Stimulated activated CD8-positive, alpha-beta memory T cell treated with anti-CD3 and anti-CD28 coated beads, Interleukin-4, amount 100 ng/mL, for 24 hours (primary cell): ENCODE measurements around the gene SLC66A3.

Experiments used
- DNase-seq: peaks from one replicate; pipeline ENCODE4 v3.0.0-alpha.2; 2020; ENCODE audit warnings: low read depth

Gene SLC66A3

DNA sequence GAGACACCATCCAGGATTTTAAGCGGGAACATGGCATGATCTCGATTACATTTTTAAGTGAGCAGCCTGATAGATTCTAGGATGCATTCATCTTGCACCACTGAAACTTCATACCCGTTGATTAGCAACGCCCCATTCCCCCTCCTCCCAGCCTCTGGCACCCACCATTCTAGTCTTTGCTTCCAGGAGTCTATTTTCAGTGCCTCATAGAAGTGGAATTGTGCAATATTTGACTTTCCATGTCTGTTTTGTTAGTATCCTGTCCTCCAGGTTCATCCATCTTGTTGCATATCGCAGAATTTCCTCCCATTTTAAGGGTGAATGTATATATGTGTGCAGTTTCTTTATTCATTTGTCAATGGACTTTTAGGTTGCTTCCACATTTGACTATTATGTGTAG lies 20.9 kb upstream of the SLC66A3 start:
- no peak for DNase-seq

DNA sequence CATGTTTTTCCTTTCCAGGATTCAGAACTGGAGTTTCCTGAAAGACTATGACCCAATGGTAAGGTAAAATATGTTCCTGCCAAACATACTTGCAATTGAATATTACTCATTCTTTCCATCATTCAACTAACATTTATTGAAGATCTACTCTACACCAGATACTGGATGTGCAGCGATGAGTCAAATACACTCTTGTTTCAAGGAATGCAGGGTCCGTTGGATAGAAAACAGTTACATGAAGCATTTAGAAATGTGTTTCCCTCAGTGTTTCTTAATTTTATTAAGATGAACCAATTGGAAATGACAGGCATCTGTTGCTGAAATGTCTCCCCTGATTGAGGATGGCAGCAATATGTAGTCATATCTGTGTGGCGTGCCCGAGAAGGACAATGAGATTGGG lies 14.8 kb upstream of the SLC66A3 start:
- DNase-seq, result no peak

DNA sequence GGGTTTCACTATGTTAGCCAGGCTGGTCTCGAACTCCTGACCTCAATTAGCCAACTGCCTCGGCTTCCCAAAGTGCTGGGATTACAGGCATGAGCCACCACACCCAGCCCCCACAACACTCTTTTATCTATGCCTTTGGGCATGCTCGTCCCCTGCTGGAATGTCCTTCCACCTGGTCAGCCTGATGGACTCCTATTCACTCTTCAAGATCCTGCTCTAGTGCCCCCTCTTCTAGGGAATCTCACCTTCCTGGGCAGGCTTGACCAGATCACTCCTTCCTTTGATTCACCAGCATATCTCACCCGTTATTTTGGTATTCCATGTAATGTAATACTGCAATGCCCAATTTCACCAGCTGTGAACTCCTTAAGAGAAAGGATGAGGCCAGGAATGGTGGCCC lies 13.9 kb upstream of the SLC66A3 start:
- no peak for DNase-seq

DNA sequence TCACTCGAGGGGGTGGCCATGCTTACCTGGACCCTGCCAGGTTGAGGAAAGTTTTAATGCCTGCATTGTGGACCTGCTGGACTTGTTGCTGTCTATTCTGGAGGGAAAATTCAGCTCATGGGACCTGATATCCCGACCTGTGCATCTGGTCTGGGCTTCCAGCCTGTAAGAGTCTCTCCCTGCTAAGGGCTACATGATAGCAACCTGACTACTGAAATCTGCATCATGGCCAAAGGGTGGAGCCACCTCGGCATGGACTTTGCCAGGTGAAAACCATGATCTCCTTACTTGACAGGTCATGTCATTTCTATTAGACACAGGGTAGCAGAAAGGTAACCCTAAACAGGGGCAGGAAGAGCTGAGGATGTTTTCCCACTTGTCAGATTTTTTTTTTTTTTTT lies 12.9 kb upstream of the SLC66A3 start:
- no peak for DNase-seq

DNA sequence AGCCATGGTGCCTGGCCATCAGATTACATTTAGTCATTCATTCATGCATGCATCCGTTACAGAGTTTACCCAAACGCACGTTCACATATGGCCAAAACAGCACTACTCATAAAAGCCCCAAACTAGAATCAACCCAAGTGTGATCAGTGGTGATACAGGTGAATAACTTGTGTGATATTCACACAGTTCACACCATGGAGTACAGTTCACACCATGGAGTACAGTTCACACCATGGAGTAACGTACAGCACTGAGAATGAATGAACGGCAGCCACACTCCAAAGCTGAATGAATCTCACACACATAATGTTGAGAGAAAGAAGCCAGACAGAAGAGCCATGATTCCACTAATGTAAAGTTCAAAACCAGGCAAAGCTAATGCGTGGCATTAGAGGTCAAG lies 12.3 kb upstream of the SLC66A3 start:
- DNase-seq, result no peak

DNA sequence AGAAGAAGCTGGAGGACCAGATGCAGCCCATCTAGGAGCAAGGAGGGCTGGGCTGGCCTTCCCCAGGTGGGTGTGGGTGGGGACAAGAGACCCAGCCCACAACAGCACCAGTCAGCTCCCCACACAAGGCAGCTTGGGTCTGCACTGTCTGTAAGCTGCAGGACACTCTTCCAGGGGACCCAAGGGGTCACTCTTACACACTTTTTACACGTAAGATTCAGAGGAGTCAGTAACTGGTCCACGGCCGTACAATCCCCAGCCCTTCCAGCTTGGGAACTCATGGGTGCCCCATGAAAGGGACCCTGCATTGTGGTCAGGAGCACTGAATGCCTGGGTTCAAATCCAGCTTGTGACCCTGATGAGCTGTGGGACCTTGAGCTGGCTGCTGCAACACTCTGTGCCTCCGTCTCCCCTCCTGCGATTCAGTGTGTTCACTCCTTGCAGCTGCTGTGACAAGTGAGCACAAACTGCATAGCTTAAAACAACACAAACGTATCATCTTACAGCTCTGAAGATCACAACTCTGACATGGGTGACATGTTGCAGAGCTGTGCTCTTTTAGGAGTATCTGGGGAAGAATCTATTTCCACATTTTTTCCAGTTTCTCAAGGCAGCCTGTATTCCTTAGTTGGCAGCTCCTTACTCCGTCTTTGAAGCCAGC lies 11.1 kb upstream of the SLC66A3 start:
- no peak for DNase-seq

DNA sequence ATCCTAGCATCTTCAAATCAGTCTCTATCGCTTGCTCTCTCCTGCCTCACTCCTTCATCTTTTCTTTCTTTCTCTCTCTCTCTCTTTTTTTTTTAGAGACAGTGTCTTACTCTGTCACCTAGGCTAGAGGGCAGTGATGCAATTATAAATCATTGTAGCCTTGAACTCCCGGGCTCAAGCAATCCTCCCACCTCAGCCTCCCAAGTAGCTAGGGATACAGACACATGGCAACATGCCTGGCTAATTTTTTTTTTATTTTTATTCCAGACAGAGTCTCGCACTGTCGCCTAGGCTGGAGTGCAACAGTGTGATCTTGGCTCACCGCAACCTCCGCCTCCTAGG lies 10.6 kb upstream of the SLC66A3 start:
- no peak for DNase-seq

DNA sequence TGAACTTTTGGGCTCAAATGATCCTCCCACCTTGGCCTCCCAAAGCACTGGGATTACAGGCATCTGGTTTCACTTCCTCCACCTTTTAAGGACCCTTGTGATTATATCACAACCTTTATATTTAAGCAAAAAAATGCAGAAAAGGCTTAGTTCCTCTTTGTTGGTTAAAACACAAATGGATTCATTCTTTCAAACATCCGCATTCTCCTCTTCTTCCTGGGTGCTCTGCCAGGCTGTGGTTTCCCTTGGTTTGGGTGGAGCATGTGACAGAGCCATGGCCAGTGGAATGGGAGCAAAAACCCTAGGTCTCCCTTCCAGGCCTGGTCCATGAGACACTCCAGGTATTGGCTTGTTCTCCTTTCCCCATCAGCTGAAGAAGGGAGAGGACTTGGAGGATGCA lies 9.9 kb upstream of the SLC66A3 start:
- no peak for DNase-seq

DNA sequence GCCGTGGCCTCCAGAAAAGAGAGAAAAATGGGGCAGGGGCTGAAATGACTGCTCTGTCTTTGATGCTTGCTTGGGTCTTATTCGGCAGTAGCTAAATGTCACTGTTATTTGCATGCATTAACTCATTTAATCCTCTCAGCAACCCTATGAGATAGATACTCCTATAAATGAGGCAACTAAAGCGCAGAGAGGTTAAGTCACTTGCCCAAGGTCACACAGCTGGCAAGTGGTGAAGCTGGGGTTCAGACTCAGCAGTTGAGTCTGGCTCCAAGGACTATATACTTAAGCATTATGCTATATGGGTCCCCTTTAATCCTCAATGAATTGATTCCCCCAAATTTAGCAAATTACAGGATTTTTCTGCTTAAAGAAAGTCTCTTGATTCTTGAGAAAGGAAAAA lies 9.2 kb upstream of the SLC66A3 start:
- no peak for DNase-seq

DNA sequence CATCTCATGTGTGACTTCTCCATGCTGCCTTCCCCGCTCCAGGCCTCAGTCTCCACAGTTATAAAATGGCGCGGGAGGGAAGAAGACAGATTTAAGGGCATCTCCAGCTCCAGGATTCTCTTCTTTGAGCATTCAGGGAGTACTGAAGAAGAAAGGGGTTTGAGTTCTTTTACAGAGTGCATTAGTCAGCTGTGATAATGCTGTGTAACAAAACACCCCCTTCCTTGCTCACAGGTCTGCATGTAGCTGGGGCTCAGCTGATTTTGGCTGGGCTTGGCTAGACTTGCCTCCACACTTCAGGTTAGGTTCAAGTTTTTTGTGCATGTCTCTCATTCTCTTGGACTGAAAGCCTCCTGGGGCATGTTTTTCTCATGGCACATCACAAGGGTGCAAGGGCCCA lies 8.0 kb upstream of the SLC66A3 start:
- DNase-seq, result no peak

DNA sequence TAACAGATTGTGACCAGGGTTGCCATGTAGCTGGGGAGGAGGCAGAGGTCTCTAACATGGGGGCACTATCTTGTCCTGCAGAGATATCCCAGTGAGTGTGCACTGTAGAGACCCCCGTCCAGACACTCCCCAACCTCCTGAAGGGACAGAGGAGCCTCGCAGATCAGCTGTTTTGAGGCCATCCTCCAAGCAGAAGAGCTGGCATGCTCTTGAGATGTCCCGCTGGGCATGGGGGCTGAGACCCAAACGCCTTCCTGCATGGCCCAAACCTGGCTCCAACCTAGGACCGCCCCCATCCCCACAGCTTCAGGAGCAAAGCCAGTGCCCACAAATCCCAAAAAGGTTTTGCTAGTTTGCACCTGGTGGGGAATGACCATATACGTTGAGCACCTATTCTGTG lies 2.7 kb upstream of the SLC66A3 start:
- DNase-seq, result no peak

DNA sequence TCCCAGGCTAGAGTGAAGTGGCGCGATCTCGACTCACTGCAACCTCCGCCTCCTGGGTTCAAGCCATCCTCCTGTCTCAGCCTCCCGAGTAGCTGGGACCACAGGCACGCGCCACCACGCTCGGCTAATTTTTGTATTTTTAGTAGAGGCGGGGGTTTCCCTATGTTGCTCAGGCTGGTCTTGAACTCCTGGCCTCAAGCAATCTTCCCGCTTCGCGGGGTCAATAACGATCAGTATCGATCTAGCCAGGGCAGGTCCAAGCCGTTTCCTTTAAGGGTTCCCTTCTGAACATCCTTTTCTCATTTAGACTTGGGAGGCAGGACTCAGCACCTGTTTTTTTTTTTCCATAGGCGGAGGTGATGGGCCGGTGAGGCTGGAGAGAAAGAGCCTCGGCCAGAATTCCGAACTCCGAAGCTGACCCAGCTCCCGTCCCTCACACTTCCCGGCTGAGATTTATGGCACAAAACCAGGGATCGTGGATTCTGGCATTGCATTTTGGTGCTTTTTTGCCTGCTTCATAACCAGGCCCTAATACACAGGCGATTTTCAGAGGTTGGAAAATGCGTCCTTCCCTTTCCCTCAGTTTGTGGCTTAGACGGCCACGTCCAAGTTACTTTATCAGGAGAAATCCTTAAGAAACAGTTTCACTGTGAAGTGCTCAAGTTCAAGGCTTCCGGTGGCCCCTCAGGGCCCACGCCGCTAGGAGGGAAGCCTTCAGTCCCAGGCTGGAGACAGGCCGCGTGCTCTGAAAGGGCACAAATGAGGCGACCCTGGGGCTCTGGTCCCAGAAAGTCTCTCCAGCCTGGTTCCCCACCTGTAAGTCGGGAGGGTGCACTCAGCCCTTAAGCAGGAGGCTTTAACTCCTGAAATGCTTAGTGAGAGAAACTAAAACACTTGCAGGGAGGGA lies 998 bp upstream of the SLC66A3 start:
- DNase-seq, result no peak

DNA sequence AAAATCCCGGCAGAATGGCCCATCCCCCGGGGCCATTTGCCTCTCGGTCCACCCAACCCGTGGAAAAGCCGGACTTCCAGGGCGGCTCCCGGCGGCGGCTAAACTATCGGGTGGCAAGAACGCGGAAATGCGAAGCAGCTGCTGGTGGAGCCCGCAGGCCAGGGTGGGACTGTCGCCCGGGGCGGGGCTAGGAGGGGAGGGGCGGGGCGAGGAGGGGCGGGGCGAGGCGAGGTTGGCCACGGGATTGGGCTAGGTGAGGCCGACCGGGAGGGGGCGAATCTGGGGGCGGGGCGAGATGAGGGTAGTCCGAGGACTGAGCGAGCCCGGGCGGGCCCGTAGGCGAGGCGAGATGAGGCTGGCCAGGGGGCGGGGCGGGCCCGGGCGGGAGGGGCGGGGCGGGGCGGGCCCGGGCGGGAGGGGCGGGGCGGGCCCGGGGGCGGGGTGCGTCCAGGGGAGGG lies 315 bp upstream of the SLC66A3 start:
- peak; percentile 98 for DNase-seq

DNA sequence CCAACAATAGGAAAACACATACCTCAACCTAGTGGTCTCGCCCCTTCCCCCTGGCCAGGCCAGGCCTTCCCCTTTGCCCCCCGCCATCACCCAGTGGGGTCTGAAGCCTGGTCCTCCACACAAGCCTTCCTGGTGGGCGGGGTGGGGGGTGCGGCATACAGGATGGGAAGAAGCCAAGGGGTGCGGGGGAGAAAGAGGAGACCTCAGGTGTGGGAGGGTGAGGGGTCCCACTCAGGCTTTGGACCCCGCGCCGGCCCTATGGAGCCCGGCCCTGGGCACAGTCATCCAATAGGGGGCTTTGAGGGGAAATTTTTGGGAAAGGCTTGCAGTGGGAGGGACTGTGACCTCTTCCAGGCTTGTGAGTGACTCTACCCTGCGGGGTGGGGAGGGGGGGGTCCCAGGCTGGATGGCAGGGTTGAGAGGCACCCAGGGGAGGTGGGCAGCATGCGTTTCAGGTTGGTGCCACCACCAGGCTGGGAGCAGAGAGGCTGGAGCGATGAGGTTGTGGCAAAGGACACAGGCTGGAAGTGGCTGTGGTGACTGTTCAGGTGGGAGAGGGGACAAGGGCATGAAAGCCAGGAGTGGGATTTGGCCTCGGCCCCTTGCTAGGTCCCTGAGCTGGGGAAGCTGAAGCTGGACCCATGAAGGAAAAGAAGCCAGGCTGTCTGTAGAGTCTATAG lies 1.3 kb downstream of the SLC66A3 start:
- no peak for DNase-seq

DNA sequence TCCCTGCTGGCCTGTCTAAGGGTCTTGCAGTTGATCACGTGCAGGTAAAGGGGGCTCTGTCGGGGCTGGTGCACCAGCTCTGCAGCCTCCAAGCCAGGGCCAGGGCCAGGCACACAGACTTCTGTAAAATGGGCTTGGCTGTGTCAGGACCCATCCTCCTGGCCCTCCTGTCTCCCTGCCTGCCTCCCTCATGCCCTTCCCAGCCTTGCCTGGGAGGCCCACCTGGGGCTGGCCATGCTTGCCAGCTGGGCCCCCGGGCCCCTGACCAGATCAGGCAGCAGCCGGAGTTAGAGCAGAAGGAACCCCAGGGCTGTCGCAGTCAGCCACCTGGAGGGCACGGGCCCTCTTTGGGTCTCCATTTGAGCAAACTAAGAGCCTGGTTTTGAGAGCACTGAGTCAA lies 2.0 kb downstream of the SLC66A3 start:
- no peak for DNase-seq

DNA sequence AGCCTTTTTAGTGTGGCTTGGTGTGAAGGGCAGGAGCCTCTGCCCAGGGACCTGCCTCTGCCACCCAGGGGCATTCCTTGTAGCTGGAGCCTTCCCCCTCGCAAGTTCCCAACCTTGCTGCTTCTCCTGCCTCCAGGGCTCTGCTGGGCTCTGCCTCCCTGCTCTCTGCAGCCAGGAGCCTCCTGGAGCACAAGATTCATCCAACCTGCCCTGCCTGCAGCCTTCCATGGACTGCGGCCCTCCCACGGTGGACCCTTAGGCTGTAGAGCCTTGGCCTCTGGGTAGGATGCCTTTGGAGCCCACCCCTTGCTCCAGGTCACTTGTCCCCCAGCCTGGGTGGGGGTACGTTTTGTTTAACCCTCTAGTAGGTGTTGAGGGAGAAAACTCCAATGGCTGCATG lies 2.5 kb downstream of the SLC66A3 start:
- no peak for DNase-seq

DNA sequence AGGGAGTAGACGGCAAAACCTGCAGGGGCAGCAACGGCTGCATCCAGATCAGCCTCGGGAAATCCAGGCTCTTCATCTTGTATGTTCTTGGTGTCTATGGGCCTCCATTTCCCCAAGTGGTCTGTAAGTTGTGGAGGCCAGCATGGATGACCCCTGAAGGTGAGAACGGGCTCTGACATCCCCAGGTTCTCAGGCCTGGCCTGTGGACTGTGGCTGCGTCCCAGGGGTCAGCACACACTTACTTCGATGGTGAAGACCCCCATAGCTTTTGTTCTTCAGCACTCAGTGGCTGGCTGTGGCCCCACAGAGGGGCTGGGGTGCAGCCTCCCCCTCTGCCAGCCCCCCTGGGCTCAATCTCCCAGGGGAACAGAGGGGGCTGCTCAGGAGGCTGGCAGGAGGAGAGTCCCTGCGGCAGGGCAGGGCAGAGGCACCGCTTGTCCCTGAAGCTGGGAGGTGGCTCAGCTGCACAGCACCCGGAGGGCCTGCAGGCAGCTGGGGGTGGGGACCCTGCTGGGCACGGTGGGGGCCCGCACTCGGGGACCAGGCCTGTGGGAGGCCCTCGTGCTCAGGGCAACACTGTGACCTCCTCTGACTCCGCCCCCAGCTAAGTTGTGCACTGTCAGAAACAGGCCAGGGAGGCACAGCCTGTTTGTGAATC lies 3.8 kb downstream of the SLC66A3 start:
- DNase-seq, result no peak

DNA sequence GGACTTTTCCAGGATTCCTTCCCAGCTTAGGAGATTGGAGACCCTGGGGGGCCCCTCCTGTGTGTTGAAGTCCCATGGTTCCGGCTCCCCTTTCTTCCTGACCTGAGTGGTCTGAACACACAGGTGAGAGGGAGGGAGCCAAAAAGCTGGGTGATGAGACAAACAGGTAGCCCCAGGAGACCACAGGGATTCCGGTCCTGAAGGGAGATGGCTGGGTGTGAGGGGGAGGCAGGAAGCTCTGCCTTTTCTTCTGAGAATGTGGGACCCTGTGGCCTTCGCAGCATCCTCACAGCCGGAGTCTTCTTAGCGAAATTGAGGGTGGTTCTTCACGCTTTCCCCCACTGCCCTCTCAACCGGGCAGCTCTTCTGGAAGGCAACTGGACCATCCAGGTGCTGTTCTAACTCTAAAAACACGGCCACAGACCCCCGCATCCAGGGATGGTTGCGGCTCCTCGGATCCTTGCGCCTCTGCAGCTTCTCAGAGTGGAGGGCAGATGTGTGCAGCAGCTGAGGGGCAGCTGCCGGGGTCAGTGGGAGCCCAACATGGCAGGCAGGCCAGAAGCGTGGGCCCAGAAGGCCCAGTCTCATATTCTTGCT lies 4.4 kb downstream of the SLC66A3 start:
- no peak for DNase-seq

DNA sequence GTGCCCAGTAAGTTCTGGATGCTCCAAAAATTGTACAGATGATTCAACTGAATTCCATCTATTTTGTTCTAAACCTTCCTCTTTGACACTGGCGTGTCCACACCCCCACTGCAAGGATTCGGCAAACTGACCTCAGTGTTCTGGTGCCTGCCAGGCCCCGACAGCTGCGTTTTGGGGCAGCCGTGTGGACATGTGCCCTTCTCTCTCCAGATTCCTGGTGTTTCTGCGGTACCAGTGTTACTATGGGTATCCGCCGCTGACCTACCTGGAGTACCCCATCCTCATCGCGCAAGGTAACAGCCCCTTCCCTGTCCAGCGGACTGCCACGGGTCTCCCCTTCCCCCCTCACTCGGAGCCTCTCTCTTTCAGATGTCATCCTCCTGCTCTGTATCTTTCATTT lies 5.0 kb downstream of the SLC66A3 start:
- no peak for DNase-seq

DNA sequence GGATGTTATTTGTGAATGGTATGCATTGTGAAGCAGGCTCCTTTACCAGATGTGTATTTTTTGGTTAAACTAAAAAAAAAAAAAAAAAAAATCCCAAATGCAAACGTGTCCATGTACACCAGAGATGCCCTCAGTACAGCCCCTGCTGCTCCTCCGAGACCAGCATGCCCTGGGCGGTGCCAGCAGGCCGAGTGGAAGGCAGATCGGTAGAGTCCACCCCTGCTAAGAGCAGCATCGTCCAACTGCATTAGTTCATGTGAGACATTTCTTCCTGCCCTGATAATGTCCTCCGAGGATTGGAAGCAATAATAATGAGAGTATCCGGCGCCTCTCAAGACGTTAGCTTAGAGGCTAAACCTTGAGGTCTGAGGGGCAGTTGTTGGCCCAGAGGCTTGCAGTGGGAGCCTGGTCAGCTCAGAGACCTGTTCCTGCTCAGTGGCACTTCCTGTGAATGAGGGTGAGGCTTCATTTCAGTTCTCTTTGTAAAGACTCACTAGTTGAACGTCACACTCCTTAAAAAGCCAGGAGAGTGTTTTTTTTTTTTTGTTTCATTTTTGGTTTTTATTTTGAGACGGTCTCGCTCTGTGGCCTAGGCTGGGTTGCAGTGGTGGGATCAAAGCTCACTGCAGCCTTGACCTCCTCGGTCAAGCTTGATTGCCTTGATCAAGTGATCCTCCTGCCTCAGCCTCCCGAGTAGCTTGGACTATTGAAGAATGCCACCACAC lies 5.6 kb downstream of the SLC66A3 start:
- DNase-seq, result no peak

DNA sequence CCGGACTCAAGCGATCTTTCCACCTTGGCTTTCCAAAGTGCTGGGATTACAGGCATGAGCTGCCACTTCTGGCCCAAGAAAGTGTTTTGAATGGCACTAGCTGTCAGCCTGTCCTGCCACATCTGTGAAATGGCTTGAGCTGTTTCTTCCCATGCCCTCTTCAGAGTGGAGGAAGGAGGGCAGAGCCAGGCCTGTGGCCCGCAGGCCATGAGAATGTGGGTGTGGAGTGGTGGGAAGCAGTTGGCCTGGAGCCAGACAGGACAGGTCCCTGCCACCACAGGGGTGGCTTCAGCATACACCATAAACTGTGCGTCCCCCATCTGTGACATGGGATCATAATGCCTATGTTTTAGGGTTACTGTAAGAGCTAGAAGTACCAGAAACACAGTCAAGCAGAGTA lies 6.5 kb downstream of the SLC66A3 start:
- DNase-seq, result no peak
